GM12878 (cell line): ENCODE data around the gene SPAG16. TPM values are rescaled to one million over a fixed set of nuclear protein-coding genes. Genes with fewer than 3 reads are reported as not detected.

ENCODE experiments used
- ATAC-seq: fragments of 200-7000 bp; cut with Tn5 transposase; 3 replicates; pipeline ENCODE4 v1.9.1; 2020; ENCODE audit warnings: mild to moderate bottlenecking, moderate library complexity
- BruUV-seq: library from RNA; stranded (reverse); fragments of 400-500 nt; replicated peaks from 2 replicates; lab custom pipeline; 2021; lab: Mats Ljungman, UMichigan
- CTCF ChIA-PET: fragments of 300-600 bp; sonication (Branson Sonifier 250); formaldehyde crosslinking; extraction: SDS; loops from one replicate; lab custom pipeline; 2021; ENCODE audit warnings: inconsistent platforms; lab: Yijun Ruan, JAX
- POLR2A ChIA-PET: fragments of 350-600 bp; formaldehyde crosslinking; extraction: SDS; loops from one replicate; lab custom pipeline; 2021; ENCODE audit warnings: inconsistent platforms; lab: Charles Lee
- RAD21 ChIA-PET: fragments of 300-600 bp; sonication (Branson Sonifier 250); formaldehyde crosslinking; loops from one replicate; lab custom pipeline; 2023; ENCODE audit warnings: antibody characterized with exemption; ENCODE audit not compliant: unreplicated experiment; lab: Charles Lee
- SMC1A ChIA-PET: fragments of 300-600 bp; sonication (Branson Sonifier 250); formaldehyde crosslinking; loops from one replicate; lab custom pipeline; 2023; ENCODE audit not compliant: unreplicated experiment, uncharacterized antibody; lab: Charles Lee
- DNase-seq: peaks from one replicate; pipeline ENCODE4 v3.0.0-alpha.2; 2011; ENCODE audit warnings: low read depth, low spot score
- FAIRE-seq: peaks from 3 replicates; lab custom pipeline; 2011; peaks lifted over from hg19 to GRCh38; lab: Jason Lieb, UNC
- H2AFZ ChIP-seq: 2 replicates; pipeline ENCODE4 v1.6.0; 2011; ENCODE audit warnings: low read depth, low read length, control low read depth; ENCODE audit not compliant: control insufficient read depth
- H3K27ac ChIP-seq: 2 replicates; pipeline ENCODE4 v1.5.1; 2011; ENCODE audit warnings: control low read depth; ENCODE audit not compliant: control insufficient read depth, insufficient read depth
- H3K27me3 ChIP-seq, 2 experiments: replicated peaks in 1 of 2; 2 replicates each; pipeline versions ENCODE4 v1.6.0 to v1.6.1; 2011; ENCODE audit warnings: low read length in 1 of 2; ENCODE audit not compliant: control insufficient read depth in 2 of 2, insufficient read depth in 2 of 2
- H3K36me3 ChIP-seq, 2 experiments: 2 replicates each; pipeline ENCODE4 v1.5.1; 2011; ENCODE audit warnings: low read length in 1 of 2; ENCODE audit not compliant: control insufficient read depth in 2 of 2, insufficient read depth in 2 of 2
- H3K4me1 ChIP-seq: 2 replicates; pipeline ENCODE4 v1.6.1; 2011; ENCODE audit warnings: mild to moderate bottlenecking, low read length, moderate library complexity, mixed read lengths; ENCODE audit not compliant: control insufficient read depth, insufficient read depth
- H3K4me2 ChIP-seq: 2 replicates; pipeline ENCODE4 v1.6.0; 2011; ENCODE audit warnings: control low read depth; ENCODE audit not compliant: control insufficient read depth, insufficient read depth
- H3K4me3 ChIP-seq: fragments of 200-600 bp; sonication (generic); 2 replicates; pipeline ENCODE4 v1.5.1; 2016
- H3K79me2 ChIP-seq: 2 replicates; pipeline ENCODE4 v1.6.0; 2011; ENCODE audit warnings: low read length; ENCODE audit not compliant: control insufficient read depth, insufficient read depth
- H3K9ac ChIP-seq: 2 replicates; pipeline ENCODE4 v1.8.0; 2011; ENCODE audit warnings: low read length, control low read depth, mixed read lengths; ENCODE audit not compliant: control insufficient read depth, insufficient read depth
- H3K9me3 ChIP-seq: replicated peaks from 3 replicates; pipeline ENCODE4 v1.5.1; 2011; ENCODE audit warnings: mild to moderate bottlenecking, low read length; ENCODE audit not compliant: control insufficient read depth, insufficient read depth
- H4K20me1 ChIP-seq: 2 replicates; pipeline ENCODE4 v1.6.0; 2011; ENCODE audit not compliant: control insufficient read depth, insufficient read depth
- ATF2 ChIP-seq: IDR thresholded peaks from 2 replicates; pipeline ENCODE4 v1.6.1; 2012; ENCODE audit warnings: low read length, inconsistent platforms
- CBX5 ChIP-seq: sonication (generic); IDR thresholded peaks from 2 replicates; pipeline ENCODE4 v1.6.1; 2016; ENCODE audit warnings: low read depth, moderate library complexity, mild to moderate bottlenecking, inconsistent platforms
- FOXM1 ChIP-seq: IDR thresholded peaks from 2 replicates; pipeline ENCODE4 v1.6.1; 2012; ENCODE audit warnings: low read depth, mild to moderate bottlenecking, inconsistent platforms, low read length, moderate library complexity
- GABPA ChIP-seq: IDR thresholded peaks from 2 replicates; pipeline ENCODE4 v1.6.1; 2014; ENCODE audit warnings: antibody characterized with exemption, low read depth, mild to moderate bottlenecking, inconsistent platforms
- IKZF1 ChIP-seq: fragments of 450-650 bp; conservative IDR thresholded peaks from 2 replicates; pipeline ENCODE4 v1.6.1; 2017; ENCODE audit warnings: antibody characterized with exemption, mild to moderate bottlenecking
- IRF4 ChIP-seq: IDR thresholded peaks from 2 replicates; pipeline ENCODE4 v1.6.1; 2011; ENCODE audit warnings: low read depth, low read length
- KAT2A ChIP-seq: conservative IDR thresholded peaks from 2 replicates; pipeline ENCODE4 v1.6.1; 2011; ENCODE audit warnings: low read depth, low read length; ENCODE audit not compliant: control insufficient read depth
- NBN ChIP-seq: fragments of 450-650 bp; IDR thresholded peaks from 2 replicates; pipeline ENCODE4 v1.6.1; 2016
- NFIC ChIP-seq: IDR thresholded peaks from 2 replicates; pipeline ENCODE4 v1.6.1; 2012; ENCODE audit warnings: low read depth, mild to moderate bottlenecking, inconsistent platforms, low read length, moderate library complexity
- NFYB ChIP-seq: IDR thresholded peaks from 2 replicates; pipeline ENCODE4 v1.6.1; 2011; ENCODE audit warnings: low read depth, mild to moderate bottlenecking, low read length, improper control_type of control experiment, moderate library complexity; ENCODE audit not compliant: insufficient read depth
- RAD51 ChIP-seq: fragments of 450-650 bp; IDR thresholded peaks from 2 replicates; pipeline ENCODE4 v1.6.1; 2016; ENCODE audit warnings: moderate library complexity, mild to moderate bottlenecking, inconsistent platforms
- RELB ChIP-seq: fragments of 450-650 bp; IDR thresholded peaks from 2 replicates; pipeline ENCODE4 v1.6.1; 2017; ENCODE audit warnings: low read depth, mild to moderate bottlenecking, moderate library complexity
- RUNX3 ChIP-seq: IDR thresholded peaks from 2 replicates; pipeline ENCODE4 v1.6.1; 2012; ENCODE audit warnings: low read length, inconsistent platforms
- SKIL ChIP-seq: fragments of 450-650 bp; IDR thresholded peaks from 2 replicates; pipeline ENCODE4 v1.6.1; 2017; ENCODE audit warnings: mild to moderate bottlenecking, low read depth, inconsistent platforms; ENCODE audit not compliant: poor library complexity, severe bottlenecking
- SMAD1 ChIP-seq: fragments of 450-650 bp; IDR thresholded peaks from 2 replicates; pipeline ENCODE4 v1.6.1; 2018; ENCODE audit warnings: mild to moderate bottlenecking, low read depth; ENCODE audit not compliant: partially characterized antibody
- TAF1 ChIP-seq: IDR thresholded peaks from 2 replicates; pipeline ENCODE4 v1.6.1; 2011; ENCODE audit warnings: mild to moderate bottlenecking, low read depth, low read length, borderline replicate concordance
- TCF7 ChIP-seq: IDR thresholded peaks from 2 replicates; pipeline ENCODE4 v1.6.1; 2014; ENCODE audit warnings: antibody characterized with exemption, borderline replicate concordance
- WGBS: methylation state at CpG from one replicate; pipeline ENCODE4 v1.1.6; 2016; ENCODE audit warnings: low lambda C conversion rate; ENCODE audit not compliant: insufficient replicate concordance, insufficient coverage; ENCODE audit errors: missing lambda C conversion rate; 5-methylcytosine and 5-hydroxymethylcytosine counted together
- in situ Hi-C: fragments of 300-500 bp; cut with MboI; formaldehyde crosslinking; loops from 9 replicates; pipeline ENCODE4 v1.14.3; 2018; ENCODE audit warnings: mixed read lengths
- intact Hi-C: fragments of 100-400 bp; cut with micrococcal nuclease; formaldehyde crosslinking; loops from one replicate; pipeline ENCODE4 v1.14.2; 2022; ENCODE audit not compliant: unreplicated experiment
- polyA plus RNA-seq, 11 experiments: library from polyadenylated mRNA; depleted of rRNA in 4 of 11; unstranded in 6 of 11; stranded (reverse) in 5 of 11; fragments of >200 nt; fragmentation: Nextera tagmentation in 4 of 11; fragmentation: Illumina TruSeq in 1 of 11; extraction: Ambion mirVana in 4 of 11; extraction: Trizol in 1 of 11; gene quantifications; 1 replicate in 1 of 11; 2 replicates in 10 of 11; pipeline versions ENCODE4 v1.2.1 to v1.2.3, GENCODE V29; 2011 to 2016; ENCODE audit warnings: inconsistent platforms in 2 of 11, missing spikeins in 2 of 11, low read depth in 1 of 11
- total RNA-seq, 4 experiments: library from RNA; depleted of rRNA in 3 of 4; stranded (reverse); fragments of >200 nt in 3 of 4; fragmentation: Illumina TruSeq in 1 of 4; extraction: Trizol in 1 of 4; gene quantifications; 2 replicates each; pipeline versions ENCODE4 v1.2.1 to v1.2.3, GENCODE V29; 2013 to 2021

SPAG16 gene
- total and polyA plus RNA-seq, 10 of the 15 experiments (the other 5 are each of a cell fraction or from before 2014, with no cell fraction given): 6.0 to 25.0 (median 15.2) TPM

GRCh38 chr2:213243189-213244044 lies 40.8 kb upstream of the SPAG16 start:
- Histone ChIP-seq H3K4me3 (peak overlapping the region; percentile 45; the same call in 1 of the 2 replicates), H3K4me2 (peak overlapping the region; percentile 98), H3K36me3 (no peaks in the 10 kb centered on the region), H3K9me3 (no peaks in the 10 kb centered on the region; the same call in 1 of the 3 replicates), H3K4me1 (peaks cover 37% of the 10 kb centered on the region), H2AFZ (peak overlapping the region; percentile 63), H3K79me2 (peaks cover 49% of the 10 kb centered on the region), H3K27me3 (no peaks in the 10 kb centered on the region), H4K20me1 (no peaks in the 10 kb centered on the region), H3K27ac (peak overlapping the region; percentile 98), H3K9ac (peak overlapping the region; percentile 66)
- in situ Hi-C loops: loop anchor here (10.0 to 25.0 kb wide), 2 partner anchors 1494 to 1751 kb away; no protein-coding TSS in a partner anchor
- WGBS: 20% methylated on average over 6 of the region's 6 CpGs
- ATAC-seq (peak; percentile 34), FAIRE-seq (no peak), DNase-seq (no peak)
- ChIA-PET RAD21 (interaction anchor here (0.8 to 15.7 kb wide), 11 partner anchors 9 to 1565 kb away, joined by 3 to 540 read pairs (median 5); partner anchors contain the start of genes IKZF2 and SPAG16), POLR2A (interaction anchor here (0.9 to 13.8 kb wide), 6 partner anchors 10 to 225 kb away, joined by 3 to 232 read pairs (median 6); partner anchors contain the start of genes IKZF2 and SPAG16), CTCF (interaction anchor here (1.0 to 1.9 kb wide), 7 partner anchors 10 to 466 kb away, joined by 3 to 9 read pairs (median 4); partner anchors contain the start of gene IKZF2), SMC1A (interaction anchor here (0.5 to 15.7 kb wide), 13 partner anchors 8 to 1067 kb away, joined by 3 to 467 read pairs (median 3); partner anchors contain the start of genes IKZF2 and SPAG16)
- intact Hi-C loops: loop anchor here (10.0 kb wide), 1 partner anchor 511 kb away; no protein-coding TSS in a partner anchor
- BruUV-seq: no TSS peak
- TF ChIP-seq NFIC: peak; percentile 86
- 0 out of 2 replicates have a peak, but pooled peaks have one; percentile 26 for TF ChIP-seq TCF7
- TF ChIP-seq KAT2A: no peak
- no peak; the same call in 1 of the 2 replicates for TF ChIP-seq RAD51
- peak; percentile 85 for TF ChIP-seq RELB
- peak; percentile 73 for TF ChIP-seq RUNX3
- no peak for TF ChIP-seq NFYB
- TF ChIP-seq ATF2: peak; percentile 74
- peak; percentile 40; the same call in 1 of the 2 replicates for TF ChIP-seq GABPA
- TF ChIP-seq IKZF1: peak; percentile 79
- TF ChIP-seq IRF4: 0 out of 2 replicates have a peak, but pooled peaks have one; percentile 27
- 0 out of 2 replicates have a peak, but pooled peaks have one; percentile 13 for TF ChIP-seq TAF1
- peak; percentile 66; the same call in 1 of the 2 replicates for TF ChIP-seq FOXM1
- 0 out of 2 replicates have a peak, but pooled peaks have one; percentile 67 for TF ChIP-seq NBN
- TF ChIP-seq CBX5: 0 out of 2 replicates have a peak, but pooled peaks have one; percentile 16
- TF ChIP-seq SMAD1: peak; percentile 74
- TF ChIP-seq SKIL: peak; percentile 44
